ENCODE results near the gene SLC25A17. TPM values are rescaled to one million over a fixed set of nuclear protein-coding genes. Genes with fewer than 3 reads are reported as not detected.
"Not testable (repeated sequence)": the region's sequence is repeated elsewhere in the genome, so short reads cannot be mapped to it uniquely, and the experiment has no call there.

The SLC25A17 gene
- total and polyA plus RNA-seq, 10 donors: 11.4 to 16.1 (median 13.8) TPM

- TF ChIP-seq POLR2A (IDR thresholded peaks at IDR 0.05) (no peak), POLR2AphosphoS5 (IDR thresholded peaks at IDR 0.05) (no peak)
- TF ChIP-seq, protein P1, sequence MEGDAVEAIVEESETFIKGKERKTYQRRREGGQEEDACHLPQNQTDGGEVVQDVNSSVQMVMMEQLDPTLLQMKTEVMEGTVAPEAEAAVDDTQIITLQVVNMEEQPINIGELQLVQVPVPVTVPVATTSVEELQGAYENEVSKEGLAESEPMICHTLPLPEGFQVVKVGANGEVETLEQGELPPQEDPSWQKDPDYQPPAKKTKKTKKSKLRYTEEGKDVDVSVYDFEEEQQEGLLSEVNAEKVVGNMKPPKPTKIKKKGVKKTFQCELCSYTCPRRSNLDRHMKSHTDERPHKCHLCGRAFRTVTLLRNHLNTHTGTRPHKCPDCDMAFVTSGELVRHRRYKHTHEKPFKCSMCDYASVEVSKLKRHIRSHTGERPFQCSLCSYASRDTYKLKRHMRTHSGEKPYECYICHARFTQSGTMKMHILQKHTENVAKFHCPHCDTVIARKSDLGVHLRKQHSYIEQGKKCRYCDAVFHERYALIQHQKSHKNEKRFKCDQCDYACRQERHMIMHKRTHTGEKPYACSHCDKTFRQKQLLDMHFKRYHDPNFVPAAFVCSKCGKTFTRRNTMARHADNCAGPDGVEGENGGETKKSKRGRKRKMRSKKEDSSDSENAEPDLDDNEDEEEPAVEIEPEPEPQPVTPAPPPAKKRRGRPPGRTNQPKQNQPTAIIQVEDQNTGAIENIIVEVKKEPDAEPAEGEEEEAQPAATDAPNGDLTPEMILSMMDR (IDR thresholded peaks at IDR 0.05 in 8 of 11, conservative IDR thresholded peaks at IDR 0.05 in 3 of 11): no peak
- 0 to 1% (median 0%) methylated on average over 26 to 29 of the region's 29 CpGs for WGBS, 5 donors
- peak; percentile 90 for DNase-seq
- Histone ChIP-seq H3K27me3 (replicated peaks in 1 of 7) (no peaks in the 10 kb centered on the region), H3K4me3 (peak overlapping the region; percentile 74 to 93 (median 85)), H3K4me1 (peaks cover 38 to 82% (median 64%) of the 10 kb centered on the region in 6 donors), H3K9me3 (no peaks in the 10 kb centered on the region), H3K36me3 (peaks cover 0 to 11% (median 0%) of the 10 kb centered on the region in 6 donors), H3K27ac (peak overlapping the region; percentile 93 to 100 (median 97))
- intact Hi-C loops (cut with DNase I; ENCODE audit: low total_unique reads): no loop called here
Measured at GRCh38 chr22:40855979-40856512, 36.9 kb upstream of the SLC25A17 start.

GRCh38 chr22:40855071-40855978 is 36.2 kb upstream of the SLC25A17 start:
- H3K4me1 ChIP-seq: peaks cover 42 to 88% (median 68%) of the 10 kb centered on the region in 6 donors
- 31 to 39% (median 34%) methylated on average over 20 of the region's 20 CpGs for WGBS, 5 donors
- no peak for DNase-seq
- H3K27me3 ChIP-seq (replicated peaks in 1 of 7): no peaks in the 10 kb centered on the region
- H3K4me3 ChIP-seq: peak overlapping the region; percentile 74 to 93 (median 85)
- no peak for TF ChIP-seq POLR2AphosphoS5 (IDR thresholded peaks at IDR 0.05)
- no peak for TF ChIP-seq POLR2A (IDR thresholded peaks at IDR 0.05)
- TF ChIP-seq, protein P1 (IDR thresholded peaks at IDR 0.05 in 8 of 11, conservative IDR thresholded peaks at IDR 0.05 in 3 of 11): no peak
- H3K36me3 ChIP-seq: peaks cover 0 to 10% (median 0%) of the 10 kb centered on the region in 6 donors
- no peaks in the 10 kb centered on the region for H3K9me3 ChIP-seq
- intact Hi-C loops (cut with DNase I; ENCODE audit: low total_unique reads): no loop called here
- H3K27ac ChIP-seq: peak overlapping the region; percentile 93 to 100 (median 97)

DNA sequence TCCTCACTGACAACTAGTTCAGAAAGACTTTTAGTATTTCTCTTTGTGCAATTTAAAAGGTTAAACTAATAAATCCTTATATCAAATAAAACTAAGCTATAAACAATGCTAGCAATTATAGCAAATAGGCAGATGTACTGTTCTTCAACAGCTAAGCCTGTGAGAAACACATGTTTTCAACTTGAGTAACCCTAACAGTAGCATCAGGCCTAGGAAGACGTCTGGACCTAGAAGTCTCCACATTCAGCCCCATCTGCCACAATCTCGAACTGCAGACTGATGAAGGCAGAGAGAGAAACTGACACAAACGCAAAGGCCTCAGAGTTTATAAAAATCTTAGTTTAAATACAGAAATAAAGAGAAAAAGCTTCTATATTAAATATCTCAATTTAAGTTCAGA is 34.8 kb upstream of the SLC25A17 start:
- TF ChIP-seq, protein P1 (IDR thresholded peaks at IDR 0.05 in 8 of 11, conservative IDR thresholded peaks at IDR 0.05 in 3 of 11): no peak
- TF ChIP-seq POLR2AphosphoS5 (IDR thresholded peaks at IDR 0.05) (no peak), POLR2A (IDR thresholded peaks at IDR 0.05) (no peak)
- DNase-seq: no peak
- Histone ChIP-seq H3K4me1 (peaks cover 42 to 76% (median 64%) of the 10 kb centered on the region in 6 donors), H3K4me3 (peak overlapping the region in 1 of 8 donors; percentile 86), H3K36me3 (peaks cover 0 to 23% (median 13%) of the 10 kb centered on the region in 6 donors), H3K9me3 (no peaks in the 10 kb centered on the region), H3K27ac (peak overlapping the region in 2 of 8 donors; percentile 4 to 93), H3K27me3 (replicated peaks in 1 of 7) (no peaks in the 10 kb centered on the region)
- intact Hi-C loops (cut with DNase I; ENCODE audit: low total_unique reads): no loop called here
- 55 to 70% (median 59%) methylated on average over 3 of the region's 3 CpGs for WGBS, 5 donors

DNA sequence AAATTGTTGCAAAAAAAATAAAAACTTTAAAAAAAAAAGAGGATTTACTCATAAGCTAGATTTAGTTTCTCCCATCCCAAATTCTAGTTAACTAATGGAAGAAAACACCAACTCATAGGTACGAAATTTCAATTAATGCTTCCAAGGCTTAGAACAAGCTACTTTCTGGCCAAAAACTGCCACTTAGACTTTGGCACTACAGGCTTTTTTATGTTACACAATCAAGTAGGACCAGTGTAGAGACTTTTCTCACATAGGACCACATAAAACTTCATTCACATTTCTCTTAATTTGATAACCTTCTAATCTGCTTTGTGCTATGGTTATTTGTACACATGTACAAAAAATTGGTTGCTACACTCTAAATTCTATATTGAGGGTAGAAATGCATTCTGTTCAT is 34.2 kb upstream of the SLC25A17 start:
- Histone ChIP-seq H3K27me3 (replicated peaks in 1 of 7) (no peaks in the 10 kb centered on the region), H3K4me1 (peaks cover 39 to 70% (median 58%) of the 10 kb centered on the region in 6 donors), H3K4me3 (no peak overlapping the region), H3K36me3 (peaks cover 0 to 29% (median 17%) of the 10 kb centered on the region in 6 donors), H3K27ac (peak overlapping the region in 1 of 8 donors; percentile 18), H3K9me3 (no peaks in the 10 kb centered on the region)
- intact Hi-C loops (cut with DNase I; ENCODE audit: low total_unique reads): no loop called here
- TF ChIP-seq, protein P1 (IDR thresholded peaks at IDR 0.05 in 8 of 11, conservative IDR thresholded peaks at IDR 0.05 in 3 of 11): no peak
- TF ChIP-seq POLR2AphosphoS5 (IDR thresholded peaks at IDR 0.05) (no peak), POLR2A (IDR thresholded peaks at IDR 0.05) (no peak)
- WGBS, 5 donors: 78 to 91% (median 84%) methylated on average over 1 of the region's 1 CpG
- no peak for DNase-seq

- 92 to 97% (median 94%) methylated on average over 11 of the region's 11 CpGs for WGBS, 5 donors
- H3K4me1 ChIP-seq; H3K4me3 ChIP-seq; DNase-seq; intact Hi-C loops (cut with DNase I; ENCODE audit: low total_unique reads); H3K27me3 ChIP-seq (replicated peaks in 1 of 7); H3K27ac ChIP-seq; H3K9me3 ChIP-seq: not testable (repeated sequence)
- peaks cover 0 to 100% (median 87%) of the 10 kb centered on the region in 6 donors for H3K36me3 ChIP-seq
Measured at GRCh38 chr22:40845816-40846215, 26.7 kb upstream of the SLC25A17 start.
